Left renal cortex interstitium (tissue), 4 donors: ENCODE measurements around the gene SLC35F3. TPM values are rescaled to one million over a fixed set of nuclear protein-coding genes. Genes with fewer than 3 reads are reported as not detected.
A peak's percentile ranks its signal among the peaks of the same experiment; 100 is the strongest.

ENCODE experiments used
- DNase-seq, 4 donors: peaks; one replicate each; pipeline ENCODE4 v3.0.0-alpha.2; 2013; ENCODE audit warnings: low read depth in 4 of 4, low spot score in 2 of 4, missing footprints in 1 of 4
- polyA plus RNA-seq, 4 donors: library from polyadenylated mRNA; unstranded; fragments of 120-200 nt; gene quantifications; one replicate each; pipeline ENCODE4 v1.2.1, GENCODE V29; 2013; ENCODE audit not compliant: insufficient read length in 4 of 4

SLC35F3 gene
- polyA plus RNA-seq, 4 donors, result 0.58 to 0.74 (median 0.66) TPM

DNA sequence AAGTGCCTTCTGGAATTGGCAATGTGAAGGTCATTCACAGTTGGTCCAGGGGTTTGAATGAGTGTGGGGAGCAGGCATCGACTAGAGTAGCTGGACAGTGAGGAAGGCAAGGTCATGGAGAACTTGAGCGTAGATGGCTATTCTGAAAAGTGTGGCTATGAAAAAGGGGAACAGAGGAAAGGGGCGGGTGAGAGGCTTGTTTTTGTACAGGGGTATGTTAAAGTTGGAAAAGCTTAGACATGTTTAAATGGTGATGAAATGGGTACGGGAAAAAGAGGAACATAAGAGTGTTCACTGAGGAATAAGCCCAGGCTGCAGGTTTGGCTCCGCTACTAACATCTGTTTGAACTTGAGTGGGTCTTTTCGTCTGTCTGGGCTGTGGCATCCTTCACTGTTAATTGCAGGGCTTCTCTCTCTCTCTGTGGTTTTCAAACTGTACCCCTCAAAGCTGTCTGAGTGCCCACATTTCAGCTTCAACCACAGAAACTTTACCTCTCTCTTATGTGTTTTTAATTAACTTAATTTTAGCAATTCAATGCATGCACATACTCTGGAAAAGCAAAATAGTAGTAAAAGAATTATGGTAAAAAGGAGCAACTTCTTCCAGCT lies 398.0 kb downstream of the SLC35F3 start:
- no peak for DNase-seq

DNA sequence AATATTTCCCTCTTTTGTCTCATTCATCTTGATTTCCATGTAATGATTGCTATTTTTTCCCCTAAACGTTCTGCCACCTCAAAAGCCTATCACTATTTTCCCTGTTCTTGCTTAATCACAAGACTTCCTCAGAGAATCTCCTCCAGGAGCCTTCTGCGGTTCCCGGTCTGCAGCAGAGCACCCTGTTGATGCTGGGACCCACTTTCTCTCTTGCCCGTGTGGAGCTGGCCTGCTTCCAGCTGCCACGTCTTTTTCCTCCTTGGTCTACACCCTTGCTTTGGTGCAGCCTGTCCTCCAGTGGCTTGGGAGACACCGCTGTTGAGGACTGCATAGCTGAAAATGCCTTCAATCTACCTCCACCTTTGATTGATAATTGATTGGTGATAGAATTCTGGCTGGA lies 398.8 kb downstream of the SLC35F3 start:
- no peak for DNase-seq

- no peak for DNase-seq
Measured at GRCh38 chr1:234307726-234308125, 403.2 kb downstream of the SLC35F3 start.

DNA sequence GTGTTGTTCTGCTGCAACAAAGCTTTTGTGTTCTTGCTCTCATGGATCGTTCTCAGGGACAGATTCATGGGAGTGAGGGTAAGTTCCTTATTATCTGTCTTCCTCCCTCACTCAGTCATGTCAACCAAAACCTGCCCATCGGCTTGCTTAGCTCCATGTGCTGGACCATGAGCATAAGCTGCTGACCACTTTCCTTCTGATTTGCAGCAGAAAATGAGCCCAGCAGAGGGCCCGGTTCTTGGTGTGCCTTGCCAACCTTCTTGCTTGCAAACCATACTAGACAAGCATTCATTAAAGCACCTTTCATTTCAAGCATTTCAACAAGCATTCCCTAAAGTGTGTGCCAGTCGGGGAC lies 404.7 kb downstream of the SLC35F3 start:
- no peak for DNase-seq

- peak in 1 of 4 donors; percentile 52 for DNase-seq
Measured at GRCh38 chr1:234309598-234310459, 405.4 kb downstream of the SLC35F3 start.

DNA sequence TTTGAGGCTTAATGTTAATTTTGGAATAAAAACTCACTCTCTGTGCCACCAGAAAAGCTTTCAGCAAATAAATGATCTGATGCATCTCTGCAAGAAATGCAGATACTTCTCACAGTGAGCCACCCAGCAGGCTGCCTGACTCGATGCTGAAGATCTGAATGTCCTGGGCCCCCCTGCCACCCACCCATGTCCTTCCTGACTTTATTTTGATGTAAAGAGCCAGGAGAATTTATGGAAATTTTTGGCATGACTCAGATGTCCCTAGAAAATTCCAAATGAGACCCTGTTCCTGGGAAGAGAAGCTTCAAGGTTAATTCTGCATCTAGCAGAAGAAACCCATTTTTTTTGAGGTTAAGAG lies 406.0 kb downstream of the SLC35F3 start:
- no peak for DNase-seq

- DNase-seq, result no peak
Measured at GRCh38 chr1:234311414-234311813, 406.9 kb downstream of the SLC35F3 start.

DNA sequence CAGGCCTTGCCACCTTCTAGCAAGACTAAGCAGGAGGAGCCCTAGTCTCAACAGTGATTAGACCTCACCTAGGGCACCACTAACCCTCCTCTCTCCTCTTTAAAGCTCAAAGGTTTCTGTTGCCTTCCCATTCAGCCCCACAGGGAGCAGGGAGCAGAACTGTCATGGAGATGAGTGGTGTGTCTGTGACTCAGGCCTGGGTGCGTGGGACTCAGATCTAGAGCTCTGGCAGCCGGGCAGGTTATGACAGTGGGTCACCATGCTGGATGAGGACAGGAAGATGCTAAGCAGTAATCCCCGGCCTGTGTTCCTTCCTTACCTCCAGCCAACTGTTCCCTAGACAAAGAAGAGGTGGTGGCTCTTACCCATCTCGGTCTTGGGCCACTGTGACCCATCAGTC lies 408.7 kb downstream of the SLC35F3 start:
- DNase-seq, result no peak

GRCh38 chr1:234315091-234315541 lies 410.6 kb downstream of the SLC35F3 start:
- no peak for DNase-seq

DNA sequence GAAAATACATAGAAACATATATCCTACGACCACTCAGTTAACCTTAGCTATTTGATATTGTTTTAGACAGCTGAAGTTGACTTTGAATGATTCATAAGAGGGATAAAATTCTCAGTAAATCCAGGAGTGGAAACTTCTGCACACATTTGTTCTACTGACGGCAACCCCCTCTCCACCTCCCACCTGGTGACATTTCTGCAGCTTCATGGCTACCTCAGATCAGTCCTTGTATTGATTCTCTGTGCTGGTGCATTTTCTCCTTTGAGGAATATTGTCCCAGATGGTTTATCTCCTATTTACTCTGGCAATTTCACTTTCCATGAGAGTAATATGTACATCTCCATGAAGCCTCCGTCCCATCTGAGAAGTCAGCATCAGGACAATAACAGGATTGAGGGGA lies 411.1 kb downstream of the SLC35F3 start:
- DNase-seq, result no peak

DNA sequence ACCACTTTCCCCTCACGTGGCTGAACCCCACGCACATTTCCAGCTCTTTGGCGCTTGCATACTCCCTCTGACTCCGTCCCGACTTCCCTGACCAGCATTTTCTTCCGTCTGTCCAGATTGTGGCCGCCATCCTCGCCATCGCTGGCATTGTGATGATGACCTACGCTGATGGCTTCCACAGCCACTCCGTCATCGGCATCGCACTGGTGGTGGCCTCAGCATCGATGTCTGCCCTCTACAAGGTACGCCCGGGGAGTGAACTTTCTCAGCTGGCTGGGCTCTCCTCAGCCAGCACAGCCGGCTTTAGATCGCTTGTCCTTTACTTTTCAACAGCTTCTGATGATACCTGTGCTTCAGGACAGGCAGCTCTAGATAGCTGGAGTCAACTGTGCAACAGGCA lies 412.0 kb downstream of the SLC35F3 start:
- no peak for DNase-seq

DNA sequence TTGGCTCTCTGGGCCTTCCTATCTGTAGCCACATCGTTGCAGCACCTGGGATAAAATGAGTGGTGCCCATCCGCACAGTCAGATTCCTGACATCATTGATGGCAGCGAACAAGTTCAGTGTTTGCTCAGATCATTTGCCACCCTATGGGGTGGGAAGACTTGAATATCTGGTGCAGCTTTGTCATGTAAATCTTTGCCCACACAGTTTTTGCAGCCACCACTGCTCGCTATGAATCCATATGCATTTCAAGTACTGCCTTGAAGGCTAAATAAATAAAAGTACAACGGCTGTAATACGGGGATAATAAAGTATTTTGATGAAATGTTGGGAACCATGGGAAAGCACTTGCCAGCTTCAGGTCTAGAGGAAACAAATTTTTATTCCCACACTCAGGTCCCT lies 412.5 kb downstream of the SLC35F3 start:
- no peak for DNase-seq

- no peak for DNase-seq
Measured at GRCh38 chr1:234320069-234320468, 415.6 kb downstream of the SLC35F3 start.

DNA sequence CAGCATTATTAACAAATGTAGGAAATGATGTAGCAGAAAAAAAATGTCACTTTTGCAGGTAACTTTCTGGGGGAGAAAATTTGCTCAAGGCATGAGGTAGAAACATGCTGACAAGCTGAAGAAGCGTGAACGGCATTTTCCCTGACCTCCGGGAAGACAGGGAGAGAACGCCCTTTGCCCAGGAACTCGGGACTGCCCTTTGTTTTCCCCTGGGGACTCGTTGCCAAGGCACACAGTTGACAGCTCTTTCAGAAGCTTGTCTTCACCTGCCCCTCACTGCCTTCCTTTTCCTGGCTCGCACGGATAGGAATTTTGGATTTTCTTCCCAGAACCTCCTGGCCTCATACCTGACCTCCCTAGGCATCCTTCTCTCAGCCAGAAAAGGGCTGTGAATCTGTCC lies 416.1 kb downstream of the SLC35F3 start:
- no peak for DNase-seq

GRCh38 chr1:234321231-234321630 lies 416.8 kb downstream of the SLC35F3 start:
- DNase-seq, result no peak

DNA sequence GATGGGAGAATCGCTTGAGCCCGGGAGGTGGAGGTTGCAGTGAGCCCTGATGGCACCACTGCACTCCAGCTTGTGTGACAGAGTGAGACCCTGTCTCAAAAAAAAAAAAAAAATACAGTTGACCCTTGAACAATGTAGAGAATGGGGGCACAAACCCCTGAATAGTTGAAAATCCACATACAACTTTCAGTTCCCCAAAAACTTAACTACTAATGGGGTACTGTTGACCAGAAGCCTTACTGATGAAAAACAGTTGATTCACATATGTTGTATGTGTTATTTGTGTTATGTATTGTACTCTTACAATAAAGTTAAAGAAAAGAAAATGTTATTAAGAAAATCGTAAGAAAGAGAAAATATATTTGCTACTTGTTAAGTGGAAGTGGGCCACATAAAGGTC lies 417.6 kb downstream of the SLC35F3 start:
- no peak for DNase-seq

- no peak for DNase-seq
Measured at GRCh38 chr1:234322979-234323378, 418.5 kb downstream of the SLC35F3 start.

DNA sequence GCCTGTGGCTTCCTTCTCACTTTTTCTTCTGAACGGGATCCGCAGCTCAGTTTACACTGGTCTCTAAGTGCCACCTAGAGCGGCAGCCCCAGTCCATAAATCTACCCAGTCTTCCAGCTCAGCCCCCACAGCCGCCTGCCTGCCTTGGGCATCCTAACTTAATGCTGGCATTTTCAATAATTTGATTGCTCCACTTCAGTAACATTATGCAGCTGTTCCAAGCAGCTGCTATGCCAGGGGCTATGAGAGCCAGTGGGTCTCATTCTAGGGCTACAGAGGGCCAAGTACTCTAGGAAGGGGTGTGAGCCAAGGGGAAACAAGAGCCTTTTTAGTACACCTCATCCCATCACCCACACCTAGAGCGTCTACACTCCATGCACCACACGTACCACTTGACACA lies 420.3 kb downstream of the SLC35F3 start:
- peak in 1 of 4 donors; percentile 17 for DNase-seq

GRCh38 chr1:234325878-234326496 lies 421.5 kb downstream of the SLC35F3 start:
- no peak for DNase-seq

- DNase-seq, result peak in 1 of 4 donors; percentile 45
Measured at GRCh38 chr1:234326497-234327366, 422.3 kb downstream of the SLC35F3 start.
